ENCODE measurements around the gene TMEM119. TPM values are rescaled to one million over a fixed set of nuclear protein-coding genes. Genes with fewer than 3 reads are reported as not detected.

The TMEM119 gene
- total RNA-seq: 61.6 and 95.1 TPM in 2 replicates

GRCh38 chr12:108597559-108598471 lies at the start of gene TMEM119:
TMEM119 (minus strand) TSS chr12:108598084; CDS start chr12:108592383, 5,701 bp downstream.

GRCh38 chr12:108633534-108634248 lies 35.8 kb upstream of the TMEM119 start, which contains the start of gene SELPLG:
SELPLG (minus strand) TSS chr12:108633894; CDS start chr12:108624307, 9,587 bp downstream.

DNA sequence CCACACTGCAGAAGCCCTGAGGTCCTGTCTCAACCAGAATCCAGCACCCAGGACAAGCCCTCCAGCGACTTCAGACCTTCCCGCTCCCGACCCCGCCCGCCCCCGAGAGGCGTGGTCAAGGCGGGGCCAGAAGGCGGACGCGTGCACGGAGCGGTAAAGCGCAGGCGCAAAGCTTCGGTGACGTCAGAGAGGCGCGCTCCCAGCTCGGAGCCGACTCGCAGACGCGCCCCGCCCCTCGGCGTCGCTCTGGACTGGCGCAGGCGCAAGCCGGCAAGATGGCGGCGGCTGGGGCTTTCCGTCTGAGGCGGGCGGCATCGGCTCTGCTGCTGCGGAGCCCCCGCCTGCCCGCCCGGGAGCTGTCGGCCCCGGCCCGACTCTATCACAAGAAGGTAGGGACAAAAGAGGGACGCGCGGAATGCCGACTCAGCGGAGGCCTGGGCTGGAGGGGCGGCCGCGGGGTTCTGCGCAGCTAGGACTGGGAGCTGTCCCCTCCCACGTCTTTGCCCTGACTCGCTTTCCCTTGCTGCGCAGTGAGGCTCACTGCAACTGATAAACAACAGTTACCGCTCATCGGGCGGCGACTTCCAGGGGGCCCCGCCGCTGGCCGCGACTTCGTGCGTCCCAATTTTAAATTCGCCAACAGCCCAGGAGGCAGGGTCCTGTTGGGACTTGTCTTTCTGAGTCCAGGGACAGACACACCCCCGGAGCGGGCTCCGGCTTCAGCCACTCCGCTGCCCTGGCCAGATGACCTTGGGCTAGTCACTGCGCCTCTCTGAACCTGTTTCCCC lies 35.3 kb downstream of the TMEM119 start, which contains the start of gene ISCU:
Gene ISCU (plus strand): TSS at position 249 of the 788 bp plus-strand sequence. CDS start 27 bp downstream, at position 276.

DNA sequence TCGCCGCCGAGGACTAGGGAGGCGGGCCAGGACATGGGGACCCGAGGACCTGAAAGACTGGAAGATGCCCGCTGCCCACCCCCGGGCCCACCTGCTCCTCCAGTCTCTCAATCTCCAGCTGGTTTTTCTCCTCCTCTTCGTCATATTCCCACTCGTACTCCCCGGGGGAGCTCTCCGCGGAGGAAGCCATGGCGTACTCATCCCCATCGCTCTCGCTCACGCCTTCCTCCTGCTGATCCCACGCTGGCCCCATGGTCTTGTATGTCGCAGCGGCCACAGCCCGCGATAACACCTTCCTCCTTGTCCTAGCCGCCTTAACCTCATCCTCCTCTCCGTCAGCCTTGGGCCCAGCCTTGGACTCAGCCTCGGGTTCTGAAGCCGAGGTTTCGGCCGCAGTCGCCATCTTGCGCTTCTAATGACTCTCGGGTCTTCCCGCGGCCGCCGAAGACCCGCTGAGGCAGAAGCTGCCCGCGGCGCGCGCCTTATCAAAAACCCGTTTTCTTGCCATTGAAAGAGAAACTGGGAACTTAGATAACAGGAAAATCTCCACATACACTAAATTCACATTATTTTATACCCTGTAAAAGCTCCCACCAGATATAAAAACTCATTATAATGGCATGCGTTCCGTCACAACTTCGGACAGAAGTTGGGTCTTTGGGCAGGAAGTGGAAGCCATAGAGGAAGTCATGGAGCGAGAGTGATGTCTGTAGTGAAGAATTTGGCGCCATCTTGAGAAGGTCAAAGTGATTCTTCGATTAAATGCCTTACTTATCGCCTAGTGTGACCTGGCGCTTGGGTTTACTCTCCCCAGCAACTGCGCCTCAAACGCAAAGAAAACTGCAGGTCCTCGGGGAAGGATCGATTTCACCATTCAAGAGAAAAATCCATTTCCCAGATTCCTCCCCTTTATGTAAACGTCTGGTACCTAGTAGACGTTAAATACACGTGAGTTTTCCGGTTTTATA lies 36.8 kb downstream of the TMEM119 start, which contains the start of gene SART3:
Gene SART3 (minus strand): TSS at position 422 of the 968 bp plus-strand sequence. CDS start 19 bp downstream, at position 403.

Other genes with a start within 250 kb of the TMEM119 start
- gene FICD, start 82.8 kb downstream of the TMEM119 start, total RNA-seq: 14.4 and 50.6 TPM in 2 replicates
- gene SART3, start 36.9 kb downstream of the TMEM119 start, total RNA-seq: 75.6 and 78.4 TPM in 2 replicates
- 99.9 and 154 TPM in 2 replicates for gene ISCU, start 35.5 kb downstream of the TMEM119 start, total RNA-seq
- 0.55 and 1.00 TPM in 2 replicates for gene SELPLG, start 35.8 kb upstream of the TMEM119 start, total RNA-seq
- gene CORO1C, start 133.4 kb upstream of the TMEM119 start, total RNA-seq: 309 and 489 TPM in 2 replicates